GM18511 (cell line): ENCODE data around the gene TBX10.
A peak's percentile ranks its signal among the peaks of the same experiment; 100 is the strongest.
"Not testable (repeated sequence)": the region's sequence is repeated elsewhere in the genome, so short reads cannot be mapped to it uniquely, and the experiment has no call there.

Experiments
- ATAC-seq: cut with Tn5 transposase; IDR thresholded peaks from one replicate; pipeline ENCODE4 v1.9.1; 2021; ENCODE audit warnings: mild to moderate bottlenecking, moderate library complexity; ENCODE audit not compliant: unreplicated experiment

The TBX10 gene

DNA sequence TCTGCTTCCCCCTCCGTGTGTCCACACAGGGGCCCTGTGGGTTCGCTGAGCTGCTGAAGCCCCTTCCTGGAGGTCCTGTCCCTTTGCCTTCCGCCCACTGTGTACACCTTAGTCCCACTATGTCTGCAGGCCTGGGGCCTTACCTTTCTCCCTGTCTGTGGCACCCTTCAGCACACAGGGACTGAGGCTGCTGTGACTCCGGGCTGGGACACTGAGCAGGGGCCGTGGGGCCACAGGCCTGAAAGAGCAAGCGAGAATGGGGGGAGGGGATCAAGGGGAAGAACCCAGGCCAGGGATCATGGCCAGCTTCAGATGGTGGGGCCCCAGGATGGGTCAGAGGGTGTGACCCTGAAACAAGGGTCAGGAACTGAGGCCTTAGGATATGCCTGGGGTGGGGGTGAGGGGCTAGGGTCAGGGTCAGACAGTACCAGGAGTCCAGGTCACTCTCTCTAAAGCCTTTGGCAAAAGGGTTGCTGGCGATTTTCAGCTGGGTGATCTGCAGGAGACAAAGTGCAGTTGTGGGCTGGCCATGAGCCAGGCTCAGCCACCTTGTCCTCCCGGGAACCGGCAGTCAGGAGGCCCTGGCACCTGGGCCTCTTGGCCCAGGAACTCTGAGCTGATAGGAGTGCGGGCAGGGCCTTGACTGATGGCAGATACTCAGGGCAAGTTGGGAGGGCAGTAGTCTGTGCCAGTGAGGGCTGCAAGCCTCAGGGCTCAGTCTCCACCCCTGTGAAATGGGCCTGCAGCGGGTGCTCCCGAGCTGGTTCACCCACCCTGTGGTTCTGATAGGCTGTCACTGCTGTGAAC lies 7.2 kb downstream of the TBX10 start:
- no peak for ATAC-seq

DNA sequence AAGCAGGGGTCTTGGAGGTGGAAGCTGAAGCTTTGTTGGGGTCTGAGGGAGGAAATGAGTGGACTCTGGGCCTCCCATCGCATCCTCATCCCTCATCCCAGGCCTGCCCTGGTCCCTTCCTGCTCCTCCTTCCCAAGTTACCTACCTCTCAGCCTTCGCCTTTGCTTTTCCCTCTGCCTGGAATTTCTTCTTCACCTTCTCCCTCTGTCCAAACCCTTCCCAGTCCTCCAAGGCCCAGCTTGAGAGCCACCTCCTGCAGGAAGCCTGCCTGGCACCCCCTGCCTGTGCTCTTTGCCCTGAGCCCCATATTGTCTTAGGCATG lies 7.7 kb downstream of the TBX10 start:
- ATAC-seq = no peak

DNA sequence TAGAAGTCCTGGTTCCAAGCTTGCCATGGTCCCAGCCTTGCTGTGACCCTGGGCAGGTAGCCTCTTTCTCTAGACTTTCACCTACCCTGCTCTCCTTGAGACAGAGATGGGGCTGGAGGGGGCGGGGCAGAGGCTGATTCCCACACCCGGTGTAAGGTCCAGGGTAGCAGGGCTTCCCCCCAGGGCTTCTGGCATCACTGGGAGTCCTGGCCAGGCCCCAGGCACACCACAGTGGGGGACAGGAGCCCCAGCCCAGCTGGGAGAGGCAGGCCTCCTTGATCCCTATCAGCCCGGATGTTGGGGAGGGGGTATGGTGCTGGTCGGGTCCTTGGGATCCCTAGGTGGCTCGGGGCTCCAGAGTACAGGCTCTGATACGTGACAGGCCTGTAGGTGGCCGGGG lies 8.2 kb downstream of the TBX10 start:
- no peak for ATAC-seq

DNA sequence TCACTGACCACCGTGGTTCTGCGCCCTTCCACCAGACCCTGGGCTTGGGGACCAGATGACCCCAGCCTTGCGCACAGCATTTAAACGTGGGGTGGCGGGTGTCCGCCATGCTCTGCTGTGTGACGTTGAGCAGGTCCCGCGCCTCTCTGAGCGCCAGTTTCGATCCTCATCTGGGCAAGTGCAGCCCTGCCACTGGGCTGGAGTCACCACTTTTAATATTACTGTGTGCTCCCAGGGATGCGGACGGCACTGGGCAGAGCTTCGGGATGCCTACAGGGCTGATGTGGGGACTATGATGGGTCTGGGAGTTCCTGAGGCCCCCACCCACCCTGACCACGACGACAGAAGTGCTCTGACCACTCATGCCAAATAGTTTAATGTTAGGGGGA lies 8.6 kb downstream of the TBX10 start:
- ATAC-seq = no peak

DNA sequence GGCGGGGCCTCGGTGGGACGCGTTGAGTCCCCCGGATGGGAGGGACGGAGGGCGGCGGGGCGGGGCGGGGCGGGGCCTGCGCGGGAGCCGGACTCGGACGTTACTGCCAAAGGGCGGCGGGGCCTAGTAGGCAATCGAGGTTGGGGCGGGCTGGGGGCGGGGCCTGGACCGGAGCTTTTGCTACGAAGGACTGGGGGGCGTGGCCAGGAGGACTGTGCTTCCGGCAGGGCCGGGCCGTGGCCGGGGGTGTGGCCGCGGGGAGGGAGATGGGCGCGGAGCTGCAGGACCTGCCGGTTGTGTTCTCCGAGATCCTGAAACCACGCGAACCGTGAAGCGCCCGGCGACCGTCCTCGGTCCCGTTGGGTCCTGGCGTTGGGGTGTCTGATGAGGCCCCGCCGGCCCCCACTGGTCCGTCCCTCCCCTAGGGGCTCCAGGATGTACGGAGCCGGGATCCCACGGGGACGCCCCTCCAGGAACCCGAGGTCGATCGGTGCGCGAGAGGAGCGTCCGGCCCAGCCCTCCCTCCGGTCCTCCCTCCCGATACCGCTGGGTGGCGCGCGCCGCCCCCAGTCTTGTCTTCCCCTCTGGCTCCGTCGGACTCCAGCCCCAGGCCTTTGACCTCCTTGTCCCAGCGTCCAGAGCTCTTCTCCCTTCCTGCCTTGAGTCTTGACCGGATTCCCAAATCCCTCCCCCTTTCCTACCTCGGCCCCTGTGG lies 9.2 kb downstream of the TBX10 start:
- ATAC-seq = peak; percentile 78

DNA sequence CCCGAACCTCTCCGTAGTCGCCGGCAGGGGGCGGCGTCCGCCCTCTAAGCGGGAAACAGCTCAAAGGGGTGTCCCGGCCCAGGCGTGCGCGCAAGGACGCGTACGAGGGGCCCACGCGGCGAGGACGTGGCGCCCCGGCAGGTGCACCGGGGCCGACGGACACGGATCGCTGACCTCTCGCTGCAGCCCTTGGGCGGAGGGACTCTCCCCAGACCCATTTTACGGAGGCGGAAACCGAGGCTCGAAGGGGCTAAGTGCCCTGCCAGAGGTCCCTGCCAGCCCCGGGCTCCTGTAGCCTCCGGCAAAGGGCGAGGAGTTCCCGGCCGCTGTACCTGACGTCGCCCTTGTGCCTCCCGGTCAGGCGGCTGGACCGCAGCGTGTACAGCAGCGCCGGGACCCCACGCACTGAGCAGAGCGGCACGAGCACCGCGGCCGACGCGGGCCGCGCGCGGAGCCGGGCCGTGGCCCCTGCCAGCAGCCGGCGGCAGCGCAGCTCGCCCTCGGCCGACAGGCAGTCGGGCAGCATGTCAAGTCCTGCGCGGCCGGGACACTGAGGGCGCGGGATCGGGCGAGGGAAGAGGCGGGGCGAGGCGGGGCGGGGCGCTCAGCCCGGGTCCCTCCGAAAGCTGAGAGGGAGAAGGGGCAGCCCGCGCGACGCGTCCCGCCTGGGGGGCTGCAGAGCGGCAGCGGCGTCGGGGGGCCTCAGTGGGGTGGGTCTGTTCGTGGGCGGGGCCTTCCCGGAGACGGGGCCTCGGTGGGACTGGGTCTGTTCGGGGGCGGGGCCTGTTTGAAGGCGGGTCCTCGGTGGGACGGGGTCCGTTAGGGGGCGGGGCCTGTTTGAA lies 10.0 kb downstream of the TBX10 start, which contains the start of gene NUDT8:
Gene NUDT8, minus strand, starts transcription at position 552 of the 842 bp plus-strand sequence. Its CDS starts 26 bp downstream, at position 526.
- peak; percentile 50 for ATAC-seq

DNA sequence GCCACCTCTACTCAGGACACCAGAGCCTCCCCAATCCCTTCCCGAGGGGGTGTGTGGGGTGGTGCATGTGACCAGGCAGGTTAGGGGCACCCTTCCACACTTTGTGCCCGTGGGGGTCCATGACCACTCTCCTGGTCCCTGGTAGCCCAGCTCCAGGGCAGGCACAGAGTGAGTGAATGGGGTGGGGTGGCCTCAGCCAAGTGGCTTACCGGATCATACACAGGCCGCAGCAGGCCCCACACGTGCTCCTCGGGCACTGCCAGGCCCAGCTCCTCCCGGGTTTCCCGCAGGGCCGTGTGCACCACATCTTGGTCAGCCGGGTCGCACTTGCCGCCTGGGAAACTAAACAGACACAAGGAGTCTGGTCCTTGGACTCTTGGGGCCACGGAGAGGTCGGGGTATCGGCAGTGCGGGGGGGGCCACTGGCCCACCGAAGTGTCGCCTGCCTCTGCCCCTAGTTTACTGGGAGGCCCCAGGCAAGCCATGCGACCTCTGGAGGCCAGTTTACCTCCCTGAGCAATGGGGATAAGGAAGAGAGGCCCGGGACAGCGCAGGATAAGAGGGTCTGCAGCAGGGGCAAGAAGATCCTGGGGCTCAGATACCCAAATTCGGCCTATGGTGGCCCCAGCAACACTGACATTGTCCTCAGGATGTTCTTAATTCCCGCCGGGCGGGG lies 10.7 kb downstream of the TBX10 start:
- ATAC-seq = no peak

DNA sequence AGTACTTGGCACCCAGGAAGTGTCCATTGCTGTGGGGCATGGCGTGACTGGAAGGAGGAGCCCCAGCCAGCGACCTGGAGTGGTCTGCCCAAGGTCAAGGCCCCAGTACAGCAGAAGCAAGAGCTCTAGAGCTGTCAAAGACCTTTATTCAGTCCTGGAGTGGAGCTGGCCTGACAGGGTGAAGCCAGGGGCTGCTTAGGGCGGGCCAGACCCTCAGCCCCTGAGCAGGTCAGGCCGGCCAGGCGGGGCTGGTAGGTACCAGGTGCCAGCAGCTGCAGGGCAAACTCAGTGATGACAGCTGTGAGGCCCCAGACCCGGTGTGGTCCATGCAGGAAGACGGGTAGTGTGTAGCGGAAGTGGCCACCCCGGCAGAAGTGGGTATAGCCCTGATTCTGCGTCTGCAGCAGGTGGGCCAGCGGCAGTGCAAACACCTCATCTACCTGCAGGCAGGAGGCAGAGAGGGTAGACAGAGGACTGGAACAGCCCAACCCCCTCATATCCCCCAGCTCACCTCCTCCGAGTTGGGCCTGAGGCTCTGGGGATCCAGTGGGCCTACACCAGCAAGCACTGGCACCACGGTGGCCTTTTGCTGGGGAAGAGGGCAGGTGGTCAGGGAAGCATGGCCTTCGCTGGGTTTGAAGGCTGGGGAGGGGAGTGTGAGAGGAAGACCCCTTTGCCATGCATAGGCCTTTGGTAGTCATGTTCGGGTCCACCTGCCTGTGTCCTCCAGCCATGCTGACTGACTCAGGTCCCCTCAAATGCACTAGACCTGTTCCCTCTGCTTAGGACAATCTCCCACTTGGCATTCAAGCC lies 11.5 kb downstream of the TBX10 start:
- ATAC-seq = no peak

DNA sequence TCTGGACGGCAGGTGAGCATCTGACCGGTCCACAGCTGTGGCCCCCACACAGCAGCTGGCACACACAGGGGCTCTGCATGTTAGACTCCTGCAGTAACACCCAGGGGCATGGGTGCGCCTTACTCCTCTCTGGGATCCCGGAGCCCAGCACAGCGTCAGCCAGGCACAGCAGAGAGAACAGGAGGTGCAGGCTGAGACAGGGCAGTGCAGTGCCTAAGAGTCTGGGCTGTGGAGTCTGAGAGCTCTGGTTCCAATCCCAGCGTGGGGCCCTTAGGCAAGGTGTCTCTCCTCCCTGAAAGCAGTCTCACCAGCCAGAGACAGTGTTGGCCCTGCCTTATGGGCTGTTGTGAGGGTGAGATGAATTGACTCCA lies 12.1 kb downstream of the TBX10 start:
- no peak for ATAC-seq

DNA sequence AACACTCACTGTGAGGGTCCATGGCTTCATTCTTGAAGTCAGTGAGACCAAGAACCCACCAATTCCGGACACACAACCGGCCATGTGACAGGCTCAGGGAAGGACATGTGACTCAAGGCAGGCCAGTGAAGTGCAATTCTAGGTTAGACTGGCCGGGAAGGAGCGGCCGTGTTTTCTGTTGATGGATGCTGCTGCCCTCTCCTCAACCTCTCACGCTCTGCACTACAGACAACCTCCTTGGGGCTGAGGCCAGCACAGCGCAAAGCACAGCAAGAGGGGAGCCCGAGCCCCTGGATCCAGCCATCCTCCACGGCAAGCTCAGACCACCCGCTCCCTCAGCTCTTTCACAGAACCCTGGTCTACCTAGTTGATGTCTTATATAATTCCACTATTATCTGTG lies 12.6 kb downstream of the TBX10 start:
- ATAC-seq = no peak

DNA sequence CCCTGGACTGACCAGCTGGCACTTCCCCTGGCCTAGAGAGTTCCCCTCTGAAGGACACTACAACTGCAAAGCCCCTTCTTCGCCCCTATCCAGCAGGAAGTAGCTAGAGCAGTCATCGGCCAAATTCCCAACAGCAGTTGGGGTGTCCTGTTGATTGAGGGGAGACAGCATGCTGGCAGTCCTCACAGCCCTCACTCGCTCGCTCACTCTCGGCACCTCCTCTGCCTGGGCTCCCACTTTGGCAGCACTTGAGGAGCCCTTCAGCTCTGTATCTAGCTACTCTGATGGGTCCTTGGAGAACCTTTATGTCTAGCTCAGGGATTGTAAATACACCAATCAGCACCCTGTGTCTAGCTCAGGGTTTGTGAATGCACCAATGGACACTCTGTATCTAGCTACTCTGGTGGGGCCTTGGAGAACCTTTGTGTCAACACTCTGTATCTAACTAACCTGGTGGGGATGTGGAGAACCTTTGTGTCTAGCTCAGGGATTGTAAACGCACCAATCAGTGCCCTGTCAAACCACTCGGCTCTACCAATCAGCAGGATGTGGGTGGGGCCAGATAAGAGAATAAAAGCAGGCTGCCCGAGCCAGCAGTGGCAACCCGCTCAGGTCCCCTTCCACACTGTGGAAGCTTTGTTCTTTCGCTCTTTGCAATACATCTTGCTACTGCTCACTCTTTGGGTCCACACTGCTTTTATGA lies 13.3 kb downstream of the TBX10 start:
- not testable (repeated sequence) for ATAC-seq

DNA sequence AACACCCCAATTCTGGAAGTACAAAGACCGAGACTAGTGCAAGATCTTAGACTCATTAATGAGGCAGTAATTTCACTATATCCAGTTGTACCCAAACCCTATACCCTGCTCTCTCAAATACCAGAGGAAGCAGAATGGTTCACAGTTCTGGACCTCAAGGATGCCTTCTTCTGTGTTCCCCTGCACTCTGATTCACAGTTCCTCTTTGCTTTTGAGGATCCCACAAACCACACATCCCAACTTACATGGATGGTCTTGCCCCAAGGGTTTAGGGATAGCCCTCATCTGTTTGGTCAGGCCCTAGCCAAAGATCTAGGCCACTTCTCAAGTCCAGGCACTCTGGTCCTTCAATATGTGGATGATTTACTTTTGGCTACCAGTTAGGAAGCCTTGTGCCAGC lies 15.8 kb downstream of the TBX10 start:
- ATAC-seq = not testable (repeated sequence)

DNA sequence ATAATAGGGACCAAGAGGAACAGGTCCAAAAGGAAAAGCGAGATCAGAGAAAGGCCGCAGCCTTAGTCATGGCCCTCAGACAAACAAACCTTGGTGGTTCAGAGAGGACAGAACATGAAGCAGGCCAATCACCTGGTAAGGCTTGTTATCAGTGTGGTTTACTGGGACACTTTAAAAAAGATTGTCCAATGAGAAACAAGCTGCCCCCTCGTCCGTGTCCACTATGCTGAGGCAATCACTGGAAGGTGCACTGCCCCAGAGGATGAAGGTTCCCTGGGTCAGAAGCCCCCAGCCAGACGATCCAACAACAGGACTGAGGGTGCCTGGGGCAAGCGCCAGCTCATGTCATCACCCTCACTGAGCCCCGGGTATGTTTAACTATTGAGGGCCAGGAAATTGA lies 16.7 kb downstream of the TBX10 start:
- ATAC-seq = not testable (repeated sequence)

DNA sequence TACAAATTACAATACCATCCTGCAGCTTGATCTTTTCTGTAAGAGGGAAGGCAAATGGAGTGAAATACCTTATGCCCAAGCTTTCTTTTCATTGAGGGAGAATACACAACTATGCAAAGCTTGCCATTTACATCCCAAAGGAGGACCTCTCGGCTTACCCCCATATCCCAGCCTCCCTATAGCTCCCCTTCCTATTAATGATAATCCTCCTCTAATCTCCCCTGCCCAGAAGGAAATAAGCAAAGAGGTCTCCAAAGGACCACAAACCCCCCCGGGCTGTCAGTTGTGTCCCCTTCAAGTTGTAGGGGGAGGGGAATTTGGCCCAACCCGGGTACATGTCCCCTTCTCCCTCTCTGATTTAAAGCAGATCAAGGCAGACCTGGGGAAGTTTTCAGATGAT lies 17.6 kb downstream of the TBX10 start:
- not testable (repeated sequence) for ATAC-seq

DNA sequence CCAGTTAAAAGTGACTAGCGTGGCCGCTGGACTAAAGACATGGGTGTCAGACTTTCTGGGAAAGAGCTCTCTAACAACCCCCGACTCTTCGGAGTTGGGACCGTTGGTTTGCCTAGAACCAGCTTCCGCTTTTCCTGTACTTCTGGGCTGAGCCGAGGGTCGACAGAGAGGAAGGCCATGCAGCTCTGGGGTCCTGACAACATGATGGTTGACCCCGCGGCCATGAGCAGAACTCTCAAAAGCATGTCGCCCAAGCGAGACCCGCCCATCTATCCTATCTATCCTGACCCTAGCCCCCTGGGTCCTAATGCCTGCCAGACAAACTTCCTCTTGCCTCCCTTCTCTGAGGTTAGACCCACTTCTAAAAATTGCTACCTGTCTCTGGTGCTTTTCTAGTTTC lies 18.9 kb downstream of the TBX10 start:
- ATAC-seq = not testable (repeated sequence)

DNA sequence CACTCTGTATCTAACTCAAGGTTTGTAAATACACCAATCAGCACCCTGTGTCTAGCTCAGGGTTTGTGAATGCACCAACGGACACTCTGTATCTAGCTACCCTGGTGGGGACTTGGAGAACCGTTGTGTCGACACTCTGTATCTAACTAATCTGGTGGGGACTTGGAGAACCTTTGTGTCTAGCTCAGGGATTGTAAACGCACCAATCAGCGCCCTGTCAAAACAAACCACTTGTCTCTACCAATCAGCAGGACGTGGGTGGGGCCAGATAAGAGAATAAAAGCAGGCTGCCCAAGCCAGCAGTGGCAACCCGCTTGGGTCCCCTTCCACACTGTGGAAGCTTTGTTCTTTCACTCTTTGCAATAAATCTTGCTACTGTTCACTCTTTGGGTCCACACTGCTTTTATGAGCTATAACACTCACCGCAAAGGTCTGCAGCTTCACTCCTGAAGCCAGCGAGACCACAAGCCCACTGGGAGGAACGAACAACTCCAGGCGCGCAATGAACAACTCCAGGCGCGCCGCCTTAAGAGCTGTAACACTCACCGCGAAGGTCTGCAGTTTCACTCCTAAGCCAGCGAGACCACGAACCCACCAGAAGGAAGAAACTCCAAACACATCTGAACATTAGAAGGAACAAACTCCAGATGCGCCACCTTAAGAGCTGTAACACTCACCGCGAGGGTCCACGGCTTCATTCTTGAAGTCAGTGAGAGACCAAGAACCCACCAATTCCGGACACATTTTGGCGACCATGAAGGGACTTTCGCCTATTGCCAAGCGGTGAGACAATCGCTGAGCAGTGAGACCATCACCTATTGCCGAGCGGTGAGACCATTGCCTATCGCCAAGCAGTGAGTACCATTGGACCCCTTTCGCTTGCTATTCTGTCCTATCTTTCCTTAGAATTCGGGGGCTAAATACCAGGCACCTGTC lies 19.6 kb downstream of the TBX10 start:
- ATAC-seq = not testable (repeated sequence)

DNA sequence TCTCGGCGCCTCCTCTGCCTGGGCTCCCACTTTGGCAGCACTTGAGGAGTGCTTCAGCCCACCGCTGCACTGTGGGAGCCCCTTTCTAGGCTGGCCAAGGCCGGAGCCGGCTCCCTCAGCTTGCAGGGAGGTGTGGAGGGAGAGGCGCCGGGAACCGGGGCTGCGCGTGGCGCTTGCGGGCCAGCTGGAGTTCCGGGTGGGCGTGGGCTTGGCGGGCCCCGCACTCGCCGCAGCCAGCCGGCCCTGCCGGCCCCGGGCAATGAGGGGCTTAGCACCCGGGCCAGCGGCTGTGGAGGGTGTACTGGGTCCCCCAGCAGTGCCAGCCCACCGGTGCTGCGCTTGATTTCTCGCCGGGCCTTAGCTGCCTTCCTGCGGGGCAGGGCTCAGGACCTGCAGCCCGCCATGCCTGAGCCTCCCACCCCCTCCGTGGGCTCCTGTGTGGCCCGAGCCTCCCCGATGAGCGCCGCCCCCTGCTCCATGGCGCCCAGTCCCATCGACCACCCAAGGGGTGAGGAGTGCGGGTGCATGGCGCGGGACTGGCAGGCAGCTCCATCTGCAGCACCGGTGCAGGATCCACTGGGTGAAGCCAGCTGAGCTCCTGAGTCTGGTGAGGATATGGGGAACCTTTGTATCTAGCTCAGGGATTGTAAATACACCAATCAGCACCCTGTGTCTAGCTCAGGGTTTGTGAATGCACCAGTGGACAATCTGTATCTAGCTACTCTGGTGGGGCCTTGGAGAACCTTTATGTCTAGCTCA lies 20.5 kb downstream of the TBX10 start:
- ATAC-seq = not testable (repeated sequence)
